Smooth muscle cell (in vitro differentiated cells): ENCODE measurements around the gene NTSR1. TPM values are rescaled to one million over a fixed set of nuclear protein-coding genes. Genes with fewer than 3 reads are reported as not detected.

Experiments used
- DNase-seq: peaks from one replicate; lab custom pipeline; 2025; ENCODE audit not compliant: unreplicated experiment; lab: John Stamatoyannopoulos, UW
- H2AFZ ChIP-seq: fragments of 200-600 bp; sonication (generic); 2 replicates; pipeline ENCODE4 v1.6.0; 2016; ENCODE audit warnings: antibody characterized with exemption, low read depth, mild to moderate bottlenecking
- H3F3A ChIP-seq: fragments of 200-600 bp; sonication (generic); 2 replicates; pipeline ENCODE4 v1.6.0; 2017; ENCODE audit warnings: antibody characterized with exemption, low read depth
- H3K27ac ChIP-seq: fragments of 200-600 bp; sonication (generic); 2 replicates; pipeline ENCODE4 v1.5.1; 2016; ENCODE audit warnings: low read depth, mild to moderate bottlenecking
- H3K27me3 ChIP-seq: fragments of 200-600 bp; sonication (generic); 2 replicates; pipeline ENCODE4 v1.6.1; 2016; ENCODE audit warnings: low read depth, mild to moderate bottlenecking
- H3K36me3 ChIP-seq: fragments of 200-600 bp; sonication (generic); 2 replicates; pipeline ENCODE4 v1.5.1; 2016; ENCODE audit warnings: low read depth
- H3K4me1 ChIP-seq: fragments of 200-600 bp; sonication (generic); 2 replicates; pipeline ENCODE4 v1.5.1; 2016; ENCODE audit warnings: low read depth
- H3K4me2 ChIP-seq: fragments of 200-600 bp; sonication (generic); 2 replicates; pipeline ENCODE4 v1.6.0; 2016; ENCODE audit warnings: mild to moderate bottlenecking
- H3K4me3 ChIP-seq: fragments of 200-600 bp; sonication (generic); 2 replicates; pipeline ENCODE4 v1.5.1; 2016; ENCODE audit warnings: mild to moderate bottlenecking
- H3K79me2 ChIP-seq: fragments of 200-600 bp; sonication (generic); 2 replicates; pipeline ENCODE4 v1.6.0; 2016; ENCODE audit warnings: low read depth, mild to moderate bottlenecking
- H3K9ac ChIP-seq: fragments of 200-600 bp; sonication (generic); 2 replicates; pipeline ENCODE4 v1.6.0; 2016; ENCODE audit warnings: low read depth
- H3K9me3 ChIP-seq: fragments of 200-600 bp; sonication (generic); replicated peaks from 2 replicates; pipeline ENCODE4 v1.5.1; 2016; ENCODE audit warnings: low read depth
- H4K20me1 ChIP-seq: fragments of 200-600 bp; sonication (generic); 2 replicates; pipeline ENCODE4 v1.6.0; 2016; ENCODE audit warnings: low read depth
- CTCF ChIP-seq: fragments of 200-600 bp; sonication (generic); IDR thresholded peaks from 2 replicates; pipeline ENCODE4 v1.5.1; 2017; ENCODE audit warnings: borderline replicate concordance, mild to moderate bottlenecking, antibody characterized with exemption; ENCODE audit not compliant: insufficient read depth, poor library complexity, severe bottlenecking
- WGBS: methylation state at CpG from one replicate; pipeline ENCODE4 v1.1.7; 2016; ENCODE audit warnings: low lambda C conversion rate; 5-methylcytosine and 5-hydroxymethylcytosine counted together
- polyA plus RNA-seq: library from polyadenylated mRNA; unstranded; fragments of >200 nt; fragmentation: Nextera tagmentation; extraction: Ambion mirVana; gene quantifications from 2 replicates; pipeline ENCODE4 v1.2.1, GENCODE V29; 2016
- total RNA-seq: library from RNA; depleted of rRNA; stranded (reverse); fragments of >200 nt; gene quantifications from 2 replicates; pipeline ENCODE4 v1.2.3, GENCODE V29; 2014

NTSR1 gene
- total and polyA plus RNA-seq, 2 experiments from 2014 or later, result 0.09 TPM; not detected in 1

GRCh38 chr20:62791301-62792181, 82.9 kb downstream of the NTSR1 start:
- peak overlapping the region; percentile 60 for H3K4me2 ChIP-seq
- no peaks in the 10 kb centered on the region for H3K27me3 ChIP-seq
- no peaks in the 10 kb centered on the region for H3K36me3 ChIP-seq
- peaks cover 19% of the 10 kb centered on the region for H3F3A ChIP-seq
- TF ChIP-seq CTCF, result peak; percentile 96
- H3K9me3 ChIP-seq, result no peaks in the 10 kb centered on the region
- no peak overlapping the region for H2AFZ ChIP-seq
- no peak overlapping the region for H3K9ac ChIP-seq
- peak; percentile 45 for DNase-seq
- H3K79me2 ChIP-seq, result no peaks in the 10 kb centered on the region
- H4K20me1 ChIP-seq, result no peaks in the 10 kb centered on the region
- no peak overlapping the region for H3K4me3 ChIP-seq
- 29% methylated on average over 23 of the region's 23 CpGs for WGBS
- peak overlapping the region; percentile 87 for H3K27ac ChIP-seq
- peaks cover 10% of the 10 kb centered on the region for H3K4me1 ChIP-seq

- Histone ChIP-seq H2AFZ (no peak overlapping the region), H3F3A (peaks cover 19% of the 10 kb centered on the region), H3K27me3 (no peaks in the 10 kb centered on the region), H3K4me1 (peaks cover 10% of the 10 kb centered on the region), H3K9me3 (no peaks in the 10 kb centered on the region), H3K4me2 (peak overlapping the region; percentile 41), H4K20me1 (no peaks in the 10 kb centered on the region), H3K27ac (peak overlapping the region; percentile 87), H3K4me3 (no peak overlapping the region), H3K9ac (peak overlapping the region; percentile 66), H3K36me3 (no peaks in the 10 kb centered on the region), H3K79me2 (no peaks in the 10 kb centered on the region)
- TF ChIP-seq CTCF, result no peak
- 54% methylated on average over 9 of the region's 9 CpGs for WGBS
- DNase-seq, result no peak
These were observed 83.7 kb downstream of the NTSR1 start for GRCh38 chr20:62792182-62792939.

- H3K9me3 ChIP-seq, result no peaks in the 10 kb centered on the region
- peaks cover 19% of the 10 kb centered on the region for H3F3A ChIP-seq
- H4K20me1 ChIP-seq, result peaks cover 5% of the 10 kb centered on the region
- no peaks in the 10 kb centered on the region for H3K36me3 ChIP-seq
- no peak overlapping the region for H2AFZ ChIP-seq
- TF ChIP-seq CTCF, result no peak
- no peak overlapping the region for H3K4me3 ChIP-seq
- DNase-seq, result no peak
- 88% methylated on average over 22 of the region's 22 CpGs for WGBS
- peak overlapping the region; percentile 41 for H3K4me2 ChIP-seq
- no peaks in the 10 kb centered on the region for H3K27me3 ChIP-seq
- H3K9ac ChIP-seq, result peak overlapping the region; percentile 66
- H3K79me2 ChIP-seq, result no peaks in the 10 kb centered on the region
- H3K27ac ChIP-seq, result peak overlapping the region; percentile 87
- peaks cover 10% of the 10 kb centered on the region for H3K4me1 ChIP-seq
These were observed 84.5 kb downstream of the NTSR1 start for GRCh38 chr20:62792940-62793756.
